Measurements from ENCODE around the gene GPATCH3.
"Not testable (repeated sequence)": the region's sequence is repeated elsewhere in the genome, so short reads cannot be mapped to it uniquely, and the experiment has no call there.

Gene GPATCH3, protein sequence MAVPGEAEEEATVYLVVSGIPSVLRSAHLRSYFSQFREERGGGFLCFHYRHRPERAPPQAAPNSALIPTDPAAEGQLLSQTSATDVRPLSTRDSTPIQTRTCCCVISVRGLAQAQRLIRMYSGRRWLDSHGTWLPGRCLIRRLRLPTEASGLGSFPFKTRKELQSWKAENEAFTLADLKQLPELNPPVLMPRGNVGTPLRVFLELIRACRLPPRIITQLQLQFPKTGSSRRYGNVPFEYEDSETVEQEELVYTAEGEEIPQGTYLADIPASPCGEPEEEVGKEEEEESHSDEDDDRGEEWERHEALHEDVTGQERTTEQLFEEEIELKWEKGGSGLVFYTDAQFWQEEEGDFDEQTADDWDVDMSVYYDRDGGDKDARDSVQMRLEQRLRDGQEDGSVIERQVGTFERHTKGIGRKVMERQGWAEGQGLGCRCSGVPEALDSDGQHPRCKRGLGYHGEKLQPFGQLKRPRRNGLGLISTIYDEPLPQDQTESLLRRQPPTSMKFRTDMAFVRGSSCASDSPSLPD

GRCh38 chr1:26900001-26900814 is at the start of gene GPATCH3:
Gene GPATCH3 (minus strand): TSS chr1:26900467. CDS start chr1:26900442, 25 bp downstream.
- peak; percentile 96 for DNase-seq (ENCODE audit: low read depth)
- H3K4me3 ChIP-seq (ENCODE audit: low read depth, low read length): peak within 1 kb of the TSS; percentile 96
- TF ChIP-seq, protein P1, sequence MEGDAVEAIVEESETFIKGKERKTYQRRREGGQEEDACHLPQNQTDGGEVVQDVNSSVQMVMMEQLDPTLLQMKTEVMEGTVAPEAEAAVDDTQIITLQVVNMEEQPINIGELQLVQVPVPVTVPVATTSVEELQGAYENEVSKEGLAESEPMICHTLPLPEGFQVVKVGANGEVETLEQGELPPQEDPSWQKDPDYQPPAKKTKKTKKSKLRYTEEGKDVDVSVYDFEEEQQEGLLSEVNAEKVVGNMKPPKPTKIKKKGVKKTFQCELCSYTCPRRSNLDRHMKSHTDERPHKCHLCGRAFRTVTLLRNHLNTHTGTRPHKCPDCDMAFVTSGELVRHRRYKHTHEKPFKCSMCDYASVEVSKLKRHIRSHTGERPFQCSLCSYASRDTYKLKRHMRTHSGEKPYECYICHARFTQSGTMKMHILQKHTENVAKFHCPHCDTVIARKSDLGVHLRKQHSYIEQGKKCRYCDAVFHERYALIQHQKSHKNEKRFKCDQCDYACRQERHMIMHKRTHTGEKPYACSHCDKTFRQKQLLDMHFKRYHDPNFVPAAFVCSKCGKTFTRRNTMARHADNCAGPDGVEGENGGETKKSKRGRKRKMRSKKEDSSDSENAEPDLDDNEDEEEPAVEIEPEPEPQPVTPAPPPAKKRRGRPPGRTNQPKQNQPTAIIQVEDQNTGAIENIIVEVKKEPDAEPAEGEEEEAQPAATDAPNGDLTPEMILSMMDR (IDR thresholded peaks at IDR 0.05; ENCODE audit: insufficient read depth, low read depth, low read length, missing control alignments): no peak

GRCh38 chr1:26949926-26950319 is 49.7 kb upstream of the GPATCH3 start:
- no peak for DNase-seq (ENCODE audit: low read depth)
- H3K4me3 ChIP-seq (ENCODE audit: low read depth, low read length): no peak overlapping the region
- TF ChIP-seq, protein P1 (IDR thresholded peaks at IDR 0.05; ENCODE audit: insufficient read depth, low read depth, low read length, missing control alignments): no peak

DNA sequence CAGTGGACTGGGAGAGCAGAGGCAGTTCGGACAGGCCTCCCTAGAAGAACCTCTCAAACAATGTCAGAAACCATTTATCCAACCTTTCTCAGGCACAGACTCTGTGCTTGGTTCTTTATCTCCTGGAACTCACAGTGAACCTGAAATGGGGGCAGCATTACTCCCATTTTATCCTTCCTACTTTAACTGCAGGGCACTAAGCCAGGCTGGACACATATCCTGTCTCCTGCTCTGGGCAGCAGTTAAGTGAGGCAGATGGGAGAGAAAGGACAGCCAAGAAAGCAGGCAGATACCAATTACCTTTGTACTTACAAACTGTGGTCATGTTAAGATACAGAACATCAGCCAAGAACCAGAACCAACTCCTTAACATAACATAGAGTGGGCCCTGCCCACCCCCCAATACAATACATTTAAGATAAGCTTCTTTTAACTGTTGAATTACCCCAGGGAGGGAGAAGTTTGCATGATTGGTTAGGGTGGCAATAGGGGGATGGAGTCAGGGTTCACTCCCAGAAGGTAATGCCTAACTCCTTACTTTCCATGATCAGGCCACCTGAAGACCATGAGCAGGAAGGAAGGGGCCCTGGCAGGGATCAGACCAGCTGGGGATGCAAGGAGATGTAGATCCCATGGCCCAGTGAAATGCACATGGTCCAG is 49.1 kb upstream of the GPATCH3 start:
- DNase-seq (ENCODE audit: low read depth): no peak
- TF ChIP-seq, protein P1 (IDR thresholded peaks at IDR 0.05; ENCODE audit: insufficient read depth, low read depth, low read length, missing control alignments): no peak
- no peak overlapping the region for H3K4me3 ChIP-seq (ENCODE audit: low read depth, low read length)

GRCh38 chr1:26948725-26949057 is 48.4 kb upstream of the GPATCH3 start:
- DNase-seq (ENCODE audit: low read depth); H3K4me3 ChIP-seq (ENCODE audit: low read depth, low read length): not testable (repeated sequence)

DNA sequence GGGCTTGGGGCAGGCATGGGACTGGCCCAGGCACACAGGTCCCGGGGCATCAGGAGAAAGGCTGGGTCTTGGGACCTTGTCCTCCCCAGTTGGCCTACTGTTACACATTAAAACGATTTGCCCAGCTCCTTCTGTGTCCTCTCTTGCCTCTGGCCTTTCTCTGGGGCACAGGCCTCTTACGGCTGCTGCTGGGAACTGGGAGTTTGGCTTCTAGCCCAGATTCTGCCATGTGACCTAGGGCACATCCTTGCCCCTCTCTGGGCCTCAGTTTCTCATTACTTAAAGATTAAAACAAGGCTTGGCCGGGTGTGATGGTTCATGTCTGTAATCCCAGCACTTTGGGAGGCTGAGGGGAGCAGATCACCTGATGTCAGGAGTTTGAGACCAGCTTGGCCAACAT is 46.0 kb upstream of the GPATCH3 start:
- no peak for DNase-seq (ENCODE audit: low read depth)
- TF ChIP-seq, protein P1 (IDR thresholded peaks at IDR 0.05; ENCODE audit: insufficient read depth, low read depth, low read length, missing control alignments): no peak
- H3K4me3 ChIP-seq (ENCODE audit: low read depth, low read length): no peak overlapping the region

DNA sequence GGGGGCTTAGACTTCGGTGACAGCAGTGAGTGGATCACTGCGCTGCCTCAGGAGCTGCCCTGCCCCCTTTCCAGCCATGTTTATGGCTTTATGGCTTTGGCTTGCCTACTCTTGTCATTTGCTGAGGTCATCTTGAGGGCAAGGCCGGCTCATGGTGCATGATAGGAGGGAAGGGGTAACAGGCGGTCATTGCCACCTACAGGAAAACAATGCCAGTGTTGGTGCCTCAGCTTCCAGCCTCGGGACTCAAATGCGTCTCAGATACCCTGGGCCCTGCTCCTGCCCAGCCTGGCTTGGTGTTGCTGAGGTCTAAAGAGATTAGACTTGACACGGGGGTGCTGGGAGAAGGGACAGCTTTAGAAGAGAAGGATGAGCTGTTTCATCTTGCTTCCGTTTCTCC is 45.5 kb upstream of the GPATCH3 start:
- TF ChIP-seq, protein P1 (IDR thresholded peaks at IDR 0.05; ENCODE audit: insufficient read depth, low read depth, low read length, missing control alignments): no peak
- no peak for DNase-seq (ENCODE audit: low read depth)
- H3K4me3 ChIP-seq (ENCODE audit: low read depth, low read length): no peak overlapping the region

DNA sequence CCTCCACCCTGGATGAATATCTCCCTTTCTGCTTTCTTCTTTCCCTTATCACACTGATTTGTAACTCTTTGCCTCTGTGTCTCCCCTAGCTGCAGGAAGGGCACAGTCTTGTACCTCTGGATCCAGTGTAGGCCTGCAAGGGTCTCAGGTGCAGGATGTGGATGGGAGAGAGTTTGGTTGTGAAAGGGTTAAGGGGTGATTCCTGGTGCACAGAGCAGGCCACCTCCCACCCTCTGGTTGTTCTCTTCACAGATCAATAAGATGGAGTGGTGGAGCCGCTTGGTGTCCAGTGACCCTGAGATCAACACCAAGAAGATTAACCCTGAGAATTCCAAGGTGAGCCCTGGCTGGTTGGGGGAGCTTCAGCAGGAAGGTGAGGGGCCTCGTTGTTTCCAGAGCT is 44.9 kb upstream of the GPATCH3 start:
- no peak overlapping the region for H3K4me3 ChIP-seq (ENCODE audit: low read depth, low read length)
- TF ChIP-seq, protein P1 (IDR thresholded peaks at IDR 0.05; ENCODE audit: insufficient read depth, low read depth, low read length, missing control alignments): no peak
- DNase-seq (ENCODE audit: low read depth): no peak

Measured in GM12865 (cell line).